CD4-positive, alpha-beta memory T cell (primary cell): Measurements from ENCODE around the gene HOXB5. TPM values are rescaled to one million over a fixed set of nuclear protein-coding genes. Genes with fewer than 3 reads are reported as not detected.

ENCODE experiments used
- CTCF ChIA-PET: fragments of 350-600 bp; sonication (Branson Sonifier 250); formaldehyde crosslinking; loops from one replicate; lab custom pipeline; 2021; ENCODE audit warnings: inconsistent platforms; ENCODE audit not compliant: partially characterized antibody; lab: Charles Lee
- POLR2A ChIA-PET: fragments of 350-600 bp; sonication (Branson Sonifier 250); formaldehyde crosslinking; loops from one replicate; lab custom pipeline; 2021; ENCODE audit not compliant: partially characterized antibody; lab: Charles Lee
- DNase-seq, 5 donors: peaks; one replicate each; pipeline versions ENCODE4 v3.0.0 to v3.0.0-alpha.2; 2020 to 2022; ENCODE audit warnings: mixed read lengths in 1 of 5
- H3K27ac ChIP-seq: one replicate; pipeline ENCODE4 v1.7.0; 2013; ENCODE audit warnings: low read depth, low read length
- H3K27me3 ChIP-seq: 2 replicates; pipeline ENCODE4 v1.7.0; 2013; ENCODE audit warnings: mild to moderate bottlenecking, low read length, moderate library complexity; ENCODE audit not compliant: insufficient read depth
- H3K36me3 ChIP-seq: 2 replicates; pipeline ENCODE4 v1.7.0; 2013; ENCODE audit warnings: mild to moderate bottlenecking, low read length, moderate library complexity; ENCODE audit not compliant: insufficient read depth
- H3K4me1 ChIP-seq: 2 replicates; pipeline ENCODE4 v1.7.0; 2013; ENCODE audit warnings: mild to moderate bottlenecking, low read length, moderate library complexity; ENCODE audit not compliant: insufficient read depth
- H3K4me3 ChIP-seq, 2 donors: one replicate each; pipeline ENCODE4 v1.7.0; 2013; ENCODE audit warnings: low read length in 2 of 2, mild to moderate bottlenecking in 1 of 2
- H3K9me3 ChIP-seq, 2 donors: one replicate each; pipeline ENCODE4 v1.7.0; 2013; ENCODE audit warnings: low read length in 2 of 2, control low read depth in 1 of 2; ENCODE audit not compliant: control insufficient read depth in 1 of 2
- H3K27ac Mint-ChIP-seq, 7 donors: one replicate each; pipeline ENCODE4 v1.8.0; 2020 to 2021; ENCODE audit warnings: mixed read lengths in 7 of 7, mild to moderate bottlenecking in 6 of 7, inconsistent platforms in 3 of 7, moderate library complexity in 3 of 7
- H3K27me3 Mint-ChIP-seq, 2 donors: one replicate each; pipeline ENCODE4 v1.8.0; 2020 to 2021; ENCODE audit warnings: mixed read lengths in 2 of 2
- H3K36me3 Mint-ChIP-seq, 2 donors: one replicate each; pipeline ENCODE4 v1.8.0; 2020 to 2021; ENCODE audit warnings: mixed read lengths in 2 of 2, inconsistent platforms in 1 of 2, mild to moderate bottlenecking in 1 of 2
- H3K4me1 Mint-ChIP-seq, 4 donors: one replicate each; pipeline ENCODE4 v1.8.0; 2020 to 2021; ENCODE audit warnings: mixed read lengths in 4 of 4, mild to moderate bottlenecking in 1 of 4
- H3K4me3 Mint-ChIP-seq, 8 donors: one replicate each; pipeline ENCODE4 v1.8.0; 2020 to 2021; ENCODE audit warnings: mixed read lengths in 8 of 8, mild to moderate bottlenecking in 7 of 8, moderate library complexity in 6 of 8, inconsistent platforms in 3 of 8
- H3K9me3 Mint-ChIP-seq, 8 donors: one replicate each; pipeline ENCODE4 v1.8.0; 2020 to 2021; ENCODE audit warnings: mixed read lengths in 8 of 8, mild to moderate bottlenecking in 5 of 8, inconsistent platforms in 3 of 8, moderate library complexity in 1 of 8
- intact Hi-C: fragments of 100-400 bp; cut with micrococcal nuclease; formaldehyde crosslinking; loops from one replicate; pipeline ENCODE4 v1.15.1; 2023
- polyA plus RNA-seq, 2 donors: library from polyadenylated mRNA; unstranded; fragments of 300-500 nt; fragmentation: Illumina TruSeq; gene quantifications; one replicate each; pipeline ENCODE4 v1.2.3, GENCODE V29; 2021
- total RNA-seq, 2 experiments: library from RNA; stranded (reverse); gene quantifications; one replicate each; pipeline ENCODE4 v1.2.3, GENCODE V29; 2021

Gene HOXB5
- total and polyA plus RNA-seq, 4 experiments from 2014 or later = not detected

DNA sequence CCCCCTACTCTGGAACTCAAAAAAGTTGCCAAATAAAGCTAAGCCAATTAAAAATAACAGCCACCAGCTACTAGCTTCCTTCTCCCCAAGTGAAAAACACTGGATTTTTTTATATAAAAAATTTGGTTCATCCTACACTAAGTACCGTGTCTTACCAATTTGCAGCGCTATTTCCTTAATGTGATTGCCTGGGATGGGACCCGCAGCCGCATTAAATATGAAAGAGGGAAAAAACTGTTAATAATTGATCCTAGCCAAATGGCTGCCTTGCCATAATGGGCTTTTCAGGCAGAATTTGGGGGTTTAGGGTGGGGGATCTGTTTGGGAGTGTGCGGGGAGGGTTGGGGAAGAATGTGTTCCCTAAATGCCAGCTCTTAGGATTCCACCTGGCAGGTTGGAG is 30.5 kb upstream of the HOXB5 start:
- Histone ChIP-seq H3K9me3 (no peaks in the 10 kb centered on the region), H3K27me3 (peaks cover 79% of the 10 kb centered on the region), H3K4me3 (no peak overlapping the region), H3K27ac (no peak overlapping the region), H3K36me3 (no peaks in the 10 kb centered on the region), H3K4me1 (peaks cover 28% of the 10 kb centered on the region)
- no peaks in the 10 kb centered on the region for H3K36me3 Mint-ChIP-seq
- intact Hi-C loops = loop anchor here (2.0 kb wide), 1 partner anchor 13 kb away; the partner anchor contains the start of gene HOXB7
- H3K27me3 Mint-ChIP-seq = peaks cover 65 to 80% of the 10 kb centered on the region in 2 donors
- CTCF ChIA-PET = interaction anchor here (1.3 to 5.0 kb wide), 3 partner anchors 10 to 31 kb away, joined by 4 to 31 read pairs (median 16); partner anchors contain the start of genes HOXB5 and HOXB8
- H3K9me3 Mint-ChIP-seq = peaks cover 0 to 1% (median 0%) of the 10 kb centered on the region in 8 donors
- H3K27ac Mint-ChIP-seq = peak overlapping the region in 1 of 7 donors; percentile 50
- H3K4me1 Mint-ChIP-seq = peaks cover 8 to 36% (median 10%) of the 10 kb centered on the region in 4 donors
- POLR2A ChIA-PET = interaction anchor here (1.4 kb wide), 1 partner anchor 10 kb away, joined by 5 read pairs; no protein-coding TSS in a partner anchor
- DNase-seq = no peak
- peak overlapping the region in 3 of 8 donors; percentile 14 to 65 (median 44) for H3K4me3 Mint-ChIP-seq

DNA sequence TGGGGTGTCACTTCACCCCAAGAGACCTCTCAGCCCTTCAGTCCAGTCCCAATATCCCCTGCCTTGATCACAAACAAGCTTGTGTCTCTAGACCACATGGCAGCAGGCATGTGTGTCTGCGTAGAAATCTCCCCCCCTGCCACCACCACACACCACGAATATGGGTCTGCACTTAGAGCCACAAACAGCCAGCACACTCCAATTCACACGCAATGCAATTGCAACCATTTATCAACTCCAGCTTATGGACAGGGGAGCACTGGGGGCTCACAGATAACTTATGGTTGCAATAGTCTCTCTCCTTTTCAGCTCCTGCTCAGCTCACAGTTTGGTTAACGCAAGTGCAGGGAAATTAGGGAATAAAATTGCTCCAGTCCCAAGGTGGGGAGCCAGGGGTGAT is 30.0 kb upstream of the HOXB5 start:
- POLR2A ChIA-PET = interaction anchor here (1.4 kb wide), 1 partner anchor 9 kb away, joined by 5 read pairs; no protein-coding TSS in a partner anchor
- Histone ChIP-seq H3K4me3 (no peak overlapping the region), H3K27ac (no peak overlapping the region), H3K36me3 (no peaks in the 10 kb centered on the region), H3K27me3 (peaks cover 79% of the 10 kb centered on the region), H3K4me1 (peaks cover 32% of the 10 kb centered on the region), H3K9me3 (no peaks in the 10 kb centered on the region)
- Mint-ChIP-seq H3K9me3 (peaks cover 0 to 1% (median 0%) of the 10 kb centered on the region in 8 donors), H3K27ac (peak overlapping the region in 1 of 7 donors; percentile 50), H3K36me3 (no peaks in the 10 kb centered on the region), H3K4me1 (peaks cover 9 to 40% (median 14%) of the 10 kb centered on the region in 4 donors), H3K4me3 (no peak overlapping the region), H3K27me3 (peaks cover 63 to 78% of the 10 kb centered on the region in 2 donors)
- no peak for DNase-seq
- intact Hi-C loops = no loop called here
- CTCF ChIA-PET = interaction anchor here (1.3 to 5.0 kb wide), 4 partner anchors 9 to 544 kb away, joined by 3 to 31 read pairs (median 10); partner anchors contain the start of genes HOXB5 and HOXB8

- Mint-ChIP-seq H3K4me3 (peak overlapping the region in 1 of 8 donors; percentile 53), H3K9me3 (peaks cover 0 to 1% (median 0%) of the 10 kb centered on the region in 8 donors), H3K36me3 (no peaks in the 10 kb centered on the region), H3K4me1 (peaks cover 13 to 40% (median 19%) of the 10 kb centered on the region in 4 donors), H3K27ac (peak overlapping the region in 1 of 7 donors; percentile 25), H3K27me3 (peaks cover 61 to 76% of the 10 kb centered on the region in 2 donors)
- Histone ChIP-seq H3K9me3 (no peaks in the 10 kb centered on the region), H3K27me3 (peaks cover 79% of the 10 kb centered on the region), H3K4me3 (no peak overlapping the region), H3K36me3 (no peaks in the 10 kb centered on the region), H3K27ac (no peak overlapping the region), H3K4me1 (peaks cover 40% of the 10 kb centered on the region)
- DNase-seq = no peak
- intact Hi-C loops = no loop called here
- ChIA-PET POLR2A (interaction anchor here (1.4 kb wide), 1 partner anchor 9 kb away, joined by 5 read pairs; no protein-coding TSS in a partner anchor), CTCF (interaction anchor here (1.5 to 5.0 kb wide), 4 partner anchors 9 to 543 kb away, joined by 3 to 31 read pairs (median 10); partner anchors contain the start of gene HOXB8)
These were observed 29.3 kb upstream of the HOXB5 start for GRCh38 chr17:48622857-48623256.

DNA sequence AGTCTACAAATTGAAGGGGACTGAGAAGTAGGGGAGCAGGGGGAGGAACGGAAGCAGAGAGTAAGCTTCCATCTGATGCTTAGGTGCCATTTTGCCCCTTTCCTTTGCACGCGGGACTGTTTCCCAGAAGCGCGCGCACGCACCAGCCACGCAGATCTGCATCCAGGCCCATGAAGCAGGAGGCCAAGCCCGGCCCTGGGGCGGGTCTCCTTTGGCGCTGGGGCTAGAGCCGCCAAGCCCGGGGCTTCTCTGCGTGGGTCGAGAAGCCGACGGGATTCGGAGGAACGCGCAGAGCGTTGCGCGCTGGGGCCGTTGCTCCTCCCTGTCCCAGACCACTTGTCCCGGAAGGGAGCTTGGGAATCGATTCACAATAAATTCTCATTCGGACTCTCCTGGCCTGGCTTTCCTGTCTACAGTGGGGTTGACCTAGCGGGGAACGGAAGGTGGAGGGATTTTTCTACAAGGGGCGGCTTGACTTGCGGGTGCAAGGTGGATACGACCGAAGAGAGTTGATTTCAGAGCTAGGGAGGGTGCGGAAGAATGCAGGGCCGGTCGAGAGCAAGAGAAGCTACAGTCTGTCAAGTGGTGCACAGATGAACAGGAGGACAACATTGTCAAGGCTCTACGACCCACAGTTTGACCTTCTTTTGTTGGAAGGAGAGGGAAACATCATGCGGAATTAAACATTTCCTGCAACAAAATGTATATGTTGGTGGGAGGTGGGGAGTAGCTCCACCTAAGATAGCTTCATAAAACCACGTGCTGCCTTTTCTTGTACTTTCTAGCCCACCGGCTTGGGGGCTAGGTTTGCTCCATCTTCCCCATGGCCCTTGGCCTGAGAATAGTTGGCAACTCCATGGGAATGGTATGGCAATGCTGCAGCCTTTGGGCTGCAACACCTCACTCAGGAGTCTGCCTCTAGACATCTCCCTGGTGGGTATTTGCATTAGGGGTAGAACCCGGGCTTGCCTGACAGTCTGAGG is 28.1 kb upstream of the HOXB5 start:
- Histone ChIP-seq H3K4me3 (no peak overlapping the region), H3K36me3 (no peaks in the 10 kb centered on the region), H3K27ac (no peak overlapping the region), H3K27me3 (peaks cover 79% of the 10 kb centered on the region), H3K9me3 (no peaks in the 10 kb centered on the region), H3K4me1 (peaks cover 38% of the 10 kb centered on the region)
- peaks cover 0 to 1% (median 0%) of the 10 kb centered on the region in 8 donors for H3K9me3 Mint-ChIP-seq
- POLR2A ChIA-PET = no interaction called here
- no peaks in the 10 kb centered on the region for H3K36me3 Mint-ChIP-seq
- intact Hi-C loops = no loop called here
- H3K27me3 Mint-ChIP-seq = peaks cover 62 to 76% of the 10 kb centered on the region in 2 donors
- CTCF ChIA-PET = interaction anchor here (1.1 to 3.3 kb wide), 4 partner anchors 7 to 542 kb away, joined by 3 to 16 read pairs (median 4); partner anchors contain the start of gene HOXB8
- DNase-seq = no peak
- peak overlapping the region in 1 of 8 donors; percentile 53 for H3K4me3 Mint-ChIP-seq
- peak overlapping the region in 1 of 7 donors; percentile 25 for H3K27ac Mint-ChIP-seq
- H3K4me1 Mint-ChIP-seq = peaks cover 14 to 44% (median 21%) of the 10 kb centered on the region in 4 donors

- intact Hi-C loops = no loop called here
These were observed 27.0 kb upstream of the HOXB5 start for GRCh38 chr17:48620461-48621139.

GRCh38 chr17:48619826-48620449 is 26.4 kb upstream of the HOXB5 start:
- Mint-ChIP-seq H3K9me3 (peaks cover 0 to 4% (median 0%) of the 10 kb centered on the region in 8 donors), H3K4me1 (peaks cover 9 to 44% (median 17%) of the 10 kb centered on the region in 4 donors), H3K27ac (peak overlapping the region in 1 of 7 donors; percentile 79), H3K27me3 (peaks cover 70 to 84% of the 10 kb centered on the region in 2 donors), H3K4me3 (no peak overlapping the region), H3K36me3 (no peaks in the 10 kb centered on the region)
- DNase-seq = no peak
- Histone ChIP-seq H3K4me3 (no peak overlapping the region), H3K27me3 (peaks cover 90% of the 10 kb centered on the region), H3K9me3 (no peaks in the 10 kb centered on the region), H3K36me3 (no peaks in the 10 kb centered on the region), H3K4me1 (peaks cover 25% of the 10 kb centered on the region), H3K27ac (no peak overlapping the region)
- CTCF ChIA-PET = interaction anchor here (1.2 to 3.2 kb wide), 3 partner anchors 9 to 539 kb away, joined by 3 to 26 read pairs (median 13); no protein-coding TSS in a partner anchor
- intact Hi-C loops = loop anchor here (2.0 kb wide), 1 partner anchor 843 kb away; no protein-coding TSS in a partner anchor
- POLR2A ChIA-PET = no interaction called here

More at GRCh38 chr17:48620461-48621139, 27.0 kb upstream of the HOXB5 start:
- Mint-ChIP-seq H3K4me3 (no peak overlapping the region), H3K27ac (peak overlapping the region in 1 of 7 donors; percentile 79), H3K9me3 (peaks cover 0 to 4% (median 0%) of the 10 kb centered on the region in 8 donors), H3K27me3 (peaks cover 68 to 80% of the 10 kb centered on the region in 2 donors), H3K4me1 (peaks cover 11 to 41% (median 18%) of the 10 kb centered on the region in 4 donors), H3K36me3 (no peaks in the 10 kb centered on the region)
- Histone ChIP-seq H3K4me1 (peaks cover 29% of the 10 kb centered on the region), H3K9me3 (no peaks in the 10 kb centered on the region), H3K27me3 (peaks cover 89% of the 10 kb centered on the region), H3K27ac (no peak overlapping the region), H3K4me3 (no peak overlapping the region), H3K36me3 (no peaks in the 10 kb centered on the region)
- CTCF ChIA-PET = interaction anchor here (1.1 to 3.2 kb wide), 4 partner anchors 8 to 540 kb away, joined by 3 to 26 read pairs (median 8); no protein-coding TSS in a partner anchor
- no peak for DNase-seq
- POLR2A ChIA-PET = no interaction called here
